Upper lobe of right lung (tissue), 1 donor: ENCODE data around the gene TSNAXIP1. TPM values are rescaled to one million over a fixed set of nuclear protein-coding genes. Genes with fewer than 3 reads are reported as not detected.

Experiments
- ATAC-seq: fragments of 200-7000 bp; cut with Tn5 transposase; one replicate; pipeline ENCODE4 v1.9.1; 2020; ENCODE audit warnings: mild to moderate bottlenecking, moderate library complexity
- DNase-seq: peaks from one replicate; pipeline ENCODE4 v3.0.0-alpha.2; 2020
- H3K27ac ChIP-seq: fragments of 200-600 bp; one replicate; pipeline ENCODE4 v1.8.0; 2022
- H3K27me3 ChIP-seq: fragments of 200-600 bp; one replicate; pipeline ENCODE4 v1.8.0; 2022; ENCODE audit warnings: mild to moderate bottlenecking
- H3K36me3 ChIP-seq: fragments of 200-600 bp; one replicate; pipeline ENCODE4 v1.8.0; 2022
- H3K4me1 ChIP-seq: fragments of 200-600 bp; one replicate; pipeline ENCODE4 v1.8.0; 2022
- H3K4me3 ChIP-seq: fragments of 200-600 bp; one replicate; pipeline ENCODE4 v1.8.0; 2022; ENCODE audit warnings: mild to moderate bottlenecking
- H3K9me3 ChIP-seq: fragments of 200-600 bp; one replicate; pipeline ENCODE4 v1.8.0; 2022
- intact Hi-C: fragments of 100-400 bp; cut with DNase I; formaldehyde crosslinking; loops from one replicate; pipeline ENCODE4 v1.11.0; 2022
- total RNA-seq: library from RNA; stranded (reverse); fragmentation: NEBNext Ultra II Directional; extraction: Animal tissue kit (Norgen Biotek cat#: 25700); gene quantifications from one replicate; pipeline ENCODE4 v1.2.1, GENCODE V29; 2021
- TF ChIP-seq, protein P1 (sequence below): fragments of 200-600 bp; IDR thresholded peaks from one replicate; pipeline ENCODE4 v1.8.0; 2022; ENCODE audit warnings: antibody characterized with exemption
- donor health status: DM: no; HTN: yes; CAD: no; lungs with severe emphysema.

The TSNAXIP1 gene
- total RNA-seq, 1 donor from 2014 or later = 0.55 TPM

DNA sequence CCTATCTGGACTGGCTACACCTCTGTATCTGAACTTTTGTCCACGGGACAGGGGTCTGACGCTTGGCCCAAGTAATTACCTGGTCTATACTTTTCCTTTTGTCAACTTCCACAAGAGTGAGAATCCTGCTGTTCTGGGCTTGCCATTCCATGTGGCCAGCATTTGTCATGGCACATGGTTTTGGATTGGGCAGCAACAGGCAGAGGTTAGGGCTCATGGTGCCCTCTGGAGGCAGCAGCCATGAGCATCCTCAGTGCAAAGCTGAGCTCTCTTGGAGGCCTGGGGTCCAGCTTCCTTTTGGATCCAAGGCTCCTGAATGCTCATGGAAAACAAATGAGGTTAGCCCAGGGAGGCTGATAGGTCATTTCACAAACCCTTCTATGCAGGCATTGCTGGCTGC is 58.6 kb downstream of the TSNAXIP1 start:
- H3K36me3 ChIP-seq = peaks cover 61% of the 10 kb centered on the region
- H3K27ac ChIP-seq = no peak overlapping the region
- H3K9me3 ChIP-seq = no peaks in the 10 kb centered on the region
- peak; percentile 73 for ATAC-seq
- no peaks in the 10 kb centered on the region for H3K27me3 ChIP-seq
- no peak overlapping the region for H3K4me3 ChIP-seq
- no peak for DNase-seq
- TF ChIP-seq, protein P1, sequence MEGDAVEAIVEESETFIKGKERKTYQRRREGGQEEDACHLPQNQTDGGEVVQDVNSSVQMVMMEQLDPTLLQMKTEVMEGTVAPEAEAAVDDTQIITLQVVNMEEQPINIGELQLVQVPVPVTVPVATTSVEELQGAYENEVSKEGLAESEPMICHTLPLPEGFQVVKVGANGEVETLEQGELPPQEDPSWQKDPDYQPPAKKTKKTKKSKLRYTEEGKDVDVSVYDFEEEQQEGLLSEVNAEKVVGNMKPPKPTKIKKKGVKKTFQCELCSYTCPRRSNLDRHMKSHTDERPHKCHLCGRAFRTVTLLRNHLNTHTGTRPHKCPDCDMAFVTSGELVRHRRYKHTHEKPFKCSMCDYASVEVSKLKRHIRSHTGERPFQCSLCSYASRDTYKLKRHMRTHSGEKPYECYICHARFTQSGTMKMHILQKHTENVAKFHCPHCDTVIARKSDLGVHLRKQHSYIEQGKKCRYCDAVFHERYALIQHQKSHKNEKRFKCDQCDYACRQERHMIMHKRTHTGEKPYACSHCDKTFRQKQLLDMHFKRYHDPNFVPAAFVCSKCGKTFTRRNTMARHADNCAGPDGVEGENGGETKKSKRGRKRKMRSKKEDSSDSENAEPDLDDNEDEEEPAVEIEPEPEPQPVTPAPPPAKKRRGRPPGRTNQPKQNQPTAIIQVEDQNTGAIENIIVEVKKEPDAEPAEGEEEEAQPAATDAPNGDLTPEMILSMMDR = peak; percentile 34
- H3K4me1 ChIP-seq = peaks cover 5% of the 10 kb centered on the region
- intact Hi-C loops = no loop called here

DNA sequence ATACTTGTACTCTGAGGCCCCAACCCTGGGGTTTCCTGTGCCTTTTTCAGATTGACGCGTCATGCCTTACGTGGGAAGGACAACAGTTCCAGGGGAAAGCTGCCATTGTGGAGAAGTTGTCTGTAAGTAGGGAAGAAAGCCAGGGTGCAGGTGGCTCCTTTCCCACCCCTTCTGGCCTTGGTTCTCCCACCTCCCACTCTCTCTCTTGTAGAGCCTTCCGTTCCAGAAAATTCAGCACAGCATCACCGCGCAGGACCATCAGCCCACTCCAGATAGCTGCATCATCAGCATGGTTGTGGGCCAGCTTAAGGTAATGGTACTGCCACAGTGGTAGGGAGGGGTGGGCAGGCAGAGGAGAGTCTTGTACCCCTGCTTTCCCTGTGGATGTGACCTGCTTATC is 61.6 kb downstream of the TSNAXIP1 start:
- peaks cover 63% of the 10 kb centered on the region for H3K36me3 ChIP-seq
- intact Hi-C loops = no loop called here

DNA sequence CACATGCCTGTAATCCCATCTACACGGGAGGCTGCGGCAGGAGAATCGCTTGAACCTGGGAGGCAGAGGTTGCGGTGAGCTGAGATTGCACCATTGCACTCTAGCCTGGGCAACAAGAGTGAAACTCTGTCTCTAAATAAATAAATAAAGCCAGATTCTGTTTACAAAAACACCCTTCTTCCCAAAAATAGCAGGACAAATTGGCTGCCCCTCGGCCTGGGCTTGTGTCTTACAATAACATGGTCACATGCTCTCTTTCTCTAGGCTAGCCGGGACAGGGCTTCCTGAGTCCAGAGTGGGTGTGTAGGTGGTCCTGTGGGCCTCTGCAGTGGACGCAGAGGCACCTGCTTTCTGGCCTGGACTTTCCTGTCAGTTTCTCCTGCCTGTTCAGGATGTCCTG is 63.0 kb downstream of the TSNAXIP1 start:
- Histone ChIP-seq H3K27ac (no peak overlapping the region), H3K9me3 (no peaks in the 10 kb centered on the region), H3K27me3 (no peaks in the 10 kb centered on the region), H3K4me1 (peaks cover 14% of the 10 kb centered on the region), H3K4me3 (no peak overlapping the region), H3K36me3 (peaks cover 63% of the 10 kb centered on the region)
- DNase-seq = no peak
- intact Hi-C loops = no loop called here
- TF ChIP-seq, protein P1 = no peak
- ATAC-seq = no peak

More for the DNA sequence above, 61.6 kb downstream of the TSNAXIP1 start:
- ATAC-seq = no peak
- TF ChIP-seq, protein P1 = no peak
- H3K27me3 ChIP-seq = no peaks in the 10 kb centered on the region
- peaks cover 10% of the 10 kb centered on the region for H3K4me1 ChIP-seq
- H3K27ac ChIP-seq = no peak overlapping the region
- no peaks in the 10 kb centered on the region for H3K9me3 ChIP-seq
- no peak overlapping the region for H3K4me3 ChIP-seq
- DNase-seq = no peak

DNA sequence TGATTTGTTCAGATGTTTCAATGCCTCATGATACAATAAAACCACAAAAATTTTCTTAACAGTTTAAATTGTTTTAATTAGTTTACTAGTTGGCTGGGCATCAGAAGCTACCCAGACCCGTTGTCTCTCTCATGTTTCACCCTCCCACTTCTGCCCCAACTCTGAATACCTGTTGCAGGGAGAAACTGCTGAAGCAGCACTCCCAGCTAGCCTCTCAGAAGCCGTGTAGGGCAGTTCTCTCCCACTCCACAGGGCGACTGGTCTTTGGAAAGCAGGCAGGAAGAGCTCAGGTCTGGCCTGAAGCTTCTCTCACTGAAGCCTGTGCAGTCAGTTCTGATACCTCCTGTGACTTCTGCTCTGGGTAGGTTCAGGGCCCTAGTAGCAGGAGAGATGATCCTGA is 64.6 kb downstream of the TSNAXIP1 start:
- H3K27ac ChIP-seq = no peak overlapping the region
- no peaks in the 10 kb centered on the region for H3K27me3 ChIP-seq
- no peak for DNase-seq
- peaks cover 21% of the 10 kb centered on the region for H3K4me1 ChIP-seq
- TF ChIP-seq, protein P1 = no peak
- ATAC-seq = no peak
- no peak overlapping the region for H3K4me3 ChIP-seq
- intact Hi-C loops = no loop called here
- H3K9me3 ChIP-seq = no peaks in the 10 kb centered on the region
- peaks cover 51% of the 10 kb centered on the region for H3K36me3 ChIP-seq

DNA sequence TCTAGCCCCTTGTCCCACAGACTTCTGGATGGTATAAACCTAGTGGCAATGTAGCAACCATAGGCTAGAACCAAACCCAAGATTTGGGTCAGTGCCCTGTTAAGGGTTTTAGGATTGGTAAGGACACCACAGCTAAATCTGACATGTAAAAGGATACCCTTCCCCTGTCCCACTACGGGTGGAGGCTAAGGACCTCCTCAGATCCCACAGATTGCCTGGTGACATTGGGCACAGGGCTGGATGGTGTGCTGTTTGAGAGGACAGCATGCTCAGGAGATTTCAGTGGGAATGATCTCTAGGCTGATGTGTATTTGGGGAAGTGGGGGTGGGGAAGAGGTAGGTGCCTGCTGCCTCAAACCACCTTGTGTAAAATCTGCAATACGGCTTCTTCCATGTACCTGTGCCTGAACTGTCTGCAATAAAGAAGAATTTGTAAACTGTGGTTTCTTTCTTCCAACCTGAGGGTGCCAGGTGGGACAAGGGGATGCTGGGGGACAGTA is 65.5 kb downstream of the TSNAXIP1 start:
- intact Hi-C loops = no loop called here
- peaks cover 51% of the 10 kb centered on the region for H3K36me3 ChIP-seq
- peak overlapping the region; percentile 79 for H3K27ac ChIP-seq
- ATAC-seq (no peak), DNase-seq (no peak)
- H3K27me3 ChIP-seq = no peaks in the 10 kb centered on the region
- peak overlapping the region; percentile 93 for H3K4me3 ChIP-seq
- TF ChIP-seq, protein P1 = no peak
- H3K9me3 ChIP-seq = no peaks in the 10 kb centered on the region
- peaks cover 21% of the 10 kb centered on the region for H3K4me1 ChIP-seq
